SH-SY5Y (cell line): Measurements from ENCODE around the gene IGFBPL1.

Experiments used
- GATA2 ChIP-seq: IDR thresholded peaks from 2 replicates; pipeline ENCODE4 v1.6.1; 2011; ENCODE audit warnings: mild to moderate bottlenecking, low read depth, low read length
- GATA3 ChIP-seq: IDR thresholded peaks from 2 replicates; pipeline ENCODE4 v1.6.1; 2011; ENCODE audit warnings: low read depth, mild to moderate bottlenecking, low read length, moderate library complexity

IGFBPL1 gene

GRCh38 chr9:38423973-38424843, at the start of gene IGFBPL1:
TSS of gene IGFBPL1 (minus strand) at chr9:38424454. CDS start at chr9:38424424, 30 bp downstream.
- TF ChIP-seq GATA3 (no peak), GATA2 (no peak)

- no peak for TF ChIP-seq GATA3
- no peak for TF ChIP-seq GATA2
Observed at GRCh38 chr9:38467404-38467803, 43.1 kb upstream of the IGFBPL1 start.

DNA sequence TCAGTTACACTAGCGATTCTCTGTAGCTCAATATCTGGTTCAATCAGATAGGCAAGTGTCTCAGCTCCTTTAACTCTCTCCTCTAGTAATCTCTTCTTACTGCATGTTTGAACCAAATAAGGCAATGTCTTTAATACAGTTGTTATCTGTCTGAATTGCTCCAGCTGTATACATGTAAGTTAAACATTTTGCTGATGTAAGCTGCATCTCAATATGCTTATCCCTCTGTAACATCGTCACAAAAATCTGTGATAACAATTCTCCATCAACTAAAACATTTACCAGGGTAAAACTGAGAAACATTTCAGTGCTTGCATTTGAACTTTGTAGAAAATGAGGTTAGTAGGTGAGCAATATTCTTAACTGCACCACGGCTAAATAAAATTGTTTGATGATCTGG, 29.6 kb upstream of the IGFBPL1 start:
- no peak for TF ChIP-seq GATA2
- TF ChIP-seq GATA3, result no peak

DNA sequence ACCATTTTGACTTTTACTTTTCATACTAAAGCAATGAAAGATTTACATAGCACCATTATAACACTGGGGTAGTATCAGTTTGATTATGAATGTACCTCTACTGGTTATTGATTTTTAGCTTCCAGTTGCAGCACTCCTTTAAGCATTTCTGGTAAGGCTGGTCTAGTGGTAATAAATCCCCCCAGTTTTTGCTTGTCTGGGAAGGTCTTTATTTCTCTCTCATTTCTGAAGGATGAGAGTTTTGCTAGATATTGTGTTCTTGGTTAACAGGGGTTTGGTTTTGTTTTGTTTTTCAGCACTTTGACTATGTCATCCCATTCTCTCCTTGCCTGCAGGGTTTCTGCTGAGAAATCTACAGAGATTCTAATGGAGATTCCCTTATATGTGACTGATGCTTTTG, 26.9 kb upstream of the IGFBPL1 start:
- no peak for TF ChIP-seq GATA3
- TF ChIP-seq GATA2, result no peak

GRCh38 chr9:38447703-38448102, 23.4 kb upstream of the IGFBPL1 start:
- TF ChIP-seq GATA2 (no peak), GATA3 (no peak)

GRCh38 chr9:38445154-38446043, 21.1 kb upstream of the IGFBPL1 start:
- TF ChIP-seq GATA2, result no peak
- no peak for TF ChIP-seq GATA3

DNA sequence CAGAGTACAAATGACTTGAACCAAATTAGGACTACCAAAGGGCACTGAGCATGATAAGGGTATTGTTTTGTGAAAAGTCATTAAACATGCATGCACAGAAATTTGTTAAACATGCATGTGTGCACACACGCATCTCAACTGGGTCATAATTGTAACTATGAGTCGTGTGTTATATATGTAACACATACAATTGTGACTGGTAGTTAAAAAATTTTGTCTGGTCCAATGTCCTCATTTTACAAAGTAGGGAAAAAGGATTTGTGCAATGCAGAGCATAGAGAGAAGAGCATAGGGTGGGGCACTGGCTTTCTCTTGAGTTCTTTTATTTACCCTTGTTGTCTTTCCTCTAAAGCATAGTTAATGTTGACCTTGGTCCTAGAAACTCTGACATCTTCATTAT, 19.3 kb upstream of the IGFBPL1 start:
- TF ChIP-seq GATA3 (no peak), GATA2 (no peak)

DNA sequence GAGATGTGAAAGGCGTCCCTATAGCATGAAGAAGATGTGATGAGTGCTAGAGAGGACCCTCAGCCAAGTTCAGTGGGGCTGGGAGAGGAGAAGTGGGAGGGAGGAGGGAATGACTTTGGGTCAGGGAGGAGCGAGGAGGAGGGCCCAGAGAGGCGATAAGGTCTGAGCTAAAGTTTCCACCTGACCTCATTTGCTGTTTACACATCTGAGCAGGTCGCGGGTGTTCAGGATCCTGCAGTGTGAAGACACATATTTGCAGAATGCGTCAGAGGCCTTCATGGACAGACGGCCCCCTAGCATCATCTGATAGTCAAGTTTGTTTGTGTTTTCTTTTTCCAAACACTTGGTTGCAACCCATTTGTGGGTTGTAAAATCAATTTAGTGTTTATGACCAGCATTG, 18.9 kb upstream of the IGFBPL1 start:
- TF ChIP-seq GATA3 (no peak), GATA2 (no peak)

DNA sequence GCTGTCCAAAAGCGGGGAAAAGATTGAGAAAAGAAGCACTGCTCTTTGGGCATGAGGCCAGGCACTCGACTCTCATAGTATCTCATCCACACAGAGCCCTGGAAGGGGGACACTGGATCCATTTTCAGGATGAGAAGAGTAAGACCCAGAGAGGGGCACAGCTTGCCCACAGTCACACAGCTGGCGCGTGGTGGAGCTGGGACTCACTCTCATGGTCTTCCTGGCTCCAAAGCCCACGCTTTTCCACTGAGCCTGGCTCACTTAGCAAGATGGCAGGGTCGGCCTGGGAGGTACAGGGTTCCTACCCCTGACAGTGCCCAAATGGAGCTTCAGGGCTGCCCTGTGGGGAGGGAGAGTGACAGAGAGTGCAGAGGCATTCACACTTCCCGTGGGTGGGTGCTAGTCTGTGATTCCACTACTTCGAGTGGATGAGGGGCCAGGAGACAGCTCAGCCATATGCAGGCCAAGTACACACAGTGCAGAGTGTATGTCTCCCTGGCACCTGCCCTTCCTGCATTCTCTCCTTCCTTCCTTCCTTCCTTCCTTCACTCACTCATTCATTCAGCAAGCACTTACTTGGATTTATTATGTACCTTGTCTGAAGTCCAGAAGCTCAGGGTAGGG, 18.3 kb upstream of the IGFBPL1 start:
- no peak for TF ChIP-seq GATA2
- no peak for TF ChIP-seq GATA3

DNA sequence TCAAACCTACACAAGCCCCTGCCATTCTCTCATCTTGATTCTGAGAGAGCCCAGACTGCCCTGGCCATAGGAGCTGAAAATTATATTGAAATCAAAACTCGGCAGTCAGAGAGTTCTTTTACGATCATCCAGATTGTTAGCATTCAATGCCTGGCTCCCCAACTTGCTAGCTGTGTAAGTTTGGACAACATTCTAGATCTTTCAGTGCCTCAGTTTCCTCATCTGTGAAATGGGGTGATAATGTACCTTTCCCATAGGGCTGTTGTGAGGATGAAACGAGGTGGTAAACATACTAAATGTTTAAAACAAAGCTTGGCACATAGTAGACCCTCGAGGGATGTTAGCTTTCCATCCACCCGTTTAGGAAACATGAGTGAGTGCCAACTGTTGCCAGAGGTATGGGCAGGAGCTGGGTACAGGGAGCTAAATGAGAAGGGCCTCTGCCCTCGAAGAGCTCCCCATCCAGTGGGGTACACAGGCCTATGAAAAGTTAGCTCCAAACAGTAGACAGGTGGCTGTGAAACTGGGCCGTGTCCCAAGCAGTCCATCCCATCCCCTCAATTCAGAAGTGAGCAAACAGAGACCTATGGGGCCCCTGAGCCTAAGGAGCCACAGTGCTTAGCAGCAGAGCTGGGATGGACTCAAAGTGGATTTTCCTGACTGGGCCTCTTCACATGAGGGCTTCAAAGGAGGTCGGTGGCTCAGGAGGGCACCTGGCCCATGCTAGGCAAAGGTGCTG, 17.3 kb upstream of the IGFBPL1 start:
- TF ChIP-seq GATA3 (no peak), GATA2 (no peak)

DNA sequence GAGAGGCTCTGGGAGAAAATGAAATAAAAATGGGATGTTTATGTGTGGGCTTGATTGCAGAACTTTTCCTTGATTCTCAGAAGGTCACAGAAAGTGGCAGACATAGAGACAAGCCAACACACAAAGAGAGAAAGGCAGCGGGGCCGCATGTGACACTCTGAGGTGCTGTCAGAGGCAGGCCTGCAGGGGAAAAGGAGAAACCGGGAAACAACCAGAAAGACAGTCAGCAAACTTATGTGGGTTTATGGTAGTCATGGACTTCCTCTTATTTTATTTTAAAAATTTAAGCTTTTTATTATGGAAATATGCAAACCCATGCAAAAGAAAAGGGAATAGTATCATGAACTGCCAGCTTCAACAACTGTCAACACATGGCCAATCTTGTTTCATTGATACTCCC, 16.3 kb upstream of the IGFBPL1 start:
- TF ChIP-seq GATA2 (no peak), GATA3 (no peak)

DNA sequence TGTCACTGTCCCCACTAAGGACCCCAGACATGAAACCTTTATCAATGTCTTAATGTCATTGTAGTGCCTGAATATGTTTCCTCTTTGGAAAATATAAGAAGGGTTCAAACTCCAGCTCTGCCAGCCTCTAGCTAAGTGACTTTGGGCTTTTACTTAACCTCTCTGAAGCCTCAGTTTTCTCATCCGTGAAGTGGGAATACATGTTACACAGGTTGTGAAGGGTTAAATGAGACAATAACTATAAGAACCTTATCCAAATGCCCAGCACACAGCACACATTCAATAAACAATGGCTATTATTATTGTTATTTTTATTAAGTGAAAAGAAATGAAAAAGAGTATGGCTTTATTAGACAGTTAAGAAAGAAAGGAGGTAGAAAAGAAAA, 15.7 kb upstream of the IGFBPL1 start:
- TF ChIP-seq GATA3, result no peak
- TF ChIP-seq GATA2, result no peak

DNA sequence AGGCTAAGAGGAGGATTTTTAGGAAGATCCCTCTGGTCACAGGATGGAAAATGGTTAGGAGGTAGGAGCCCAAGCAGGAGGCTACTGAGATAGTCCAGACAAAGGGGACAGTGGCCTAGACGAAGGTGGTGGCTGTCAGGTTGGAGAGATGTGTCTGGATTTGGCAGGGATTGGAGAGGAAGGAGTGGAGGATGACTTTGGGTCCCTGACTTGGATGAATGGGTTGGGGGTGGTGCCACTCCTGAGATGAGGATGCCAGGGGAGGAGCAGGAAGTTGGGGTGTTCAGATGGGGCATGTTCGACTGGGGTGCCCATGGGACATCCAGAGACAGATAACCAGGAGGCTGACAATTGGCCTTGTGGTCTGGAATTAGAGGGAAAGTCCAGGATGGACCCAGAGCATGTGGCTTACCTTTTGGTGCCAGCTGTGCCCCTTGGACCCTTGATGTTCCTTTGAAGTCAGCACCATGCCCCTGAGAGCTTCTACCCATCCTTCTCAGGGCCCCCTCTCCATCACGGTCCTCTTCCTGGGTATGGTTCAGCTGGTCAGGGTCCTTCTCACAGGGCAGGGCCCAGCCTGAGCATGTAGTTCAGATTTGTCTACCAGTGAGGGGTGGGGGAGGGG, 15.1 kb upstream of the IGFBPL1 start:
- TF ChIP-seq GATA2 (no peak), GATA3 (no peak)

DNA sequence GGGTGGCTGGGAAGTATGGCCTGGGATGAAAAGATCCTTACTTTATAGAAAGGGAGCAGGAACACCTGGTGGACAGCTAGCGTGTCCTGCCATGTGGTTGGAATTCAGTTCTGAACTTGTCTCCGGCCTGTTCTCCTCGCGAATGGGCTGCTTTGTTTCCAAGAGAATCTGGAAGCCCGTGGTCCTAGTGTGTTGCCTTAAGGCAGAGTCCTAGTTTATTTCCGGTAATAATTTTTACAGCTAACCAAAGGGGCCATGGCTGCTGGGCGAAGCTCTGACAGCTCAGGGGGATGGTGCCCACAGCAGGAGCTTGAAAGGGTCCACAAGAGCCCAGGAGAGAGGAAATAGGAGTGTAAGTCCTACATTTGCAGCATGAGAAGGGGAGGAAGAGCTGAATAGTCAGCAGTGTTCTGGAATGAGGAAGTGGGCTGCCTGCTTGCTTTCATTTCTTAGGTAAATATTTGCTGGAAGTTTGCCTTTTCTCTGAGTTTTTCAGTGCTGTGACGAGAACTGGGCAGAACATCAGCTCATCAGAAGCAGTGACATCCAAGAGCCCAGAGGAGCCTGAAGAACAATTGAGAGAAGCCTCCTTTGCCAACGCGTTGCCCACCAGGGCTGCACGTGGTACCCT, 13.1 kb upstream of the IGFBPL1 start:
- TF ChIP-seq GATA3, result no peak
- no peak for TF ChIP-seq GATA2
